Cortex of kidney (tissue), 1 donor: Measurements from ENCODE around the gene PLA2G6.

Experiments
- DNase-seq: peaks from one replicate; lab custom pipeline; 2025; lab: John Stamatoyannopoulos, UW

The PLA2G6 gene, protein sequence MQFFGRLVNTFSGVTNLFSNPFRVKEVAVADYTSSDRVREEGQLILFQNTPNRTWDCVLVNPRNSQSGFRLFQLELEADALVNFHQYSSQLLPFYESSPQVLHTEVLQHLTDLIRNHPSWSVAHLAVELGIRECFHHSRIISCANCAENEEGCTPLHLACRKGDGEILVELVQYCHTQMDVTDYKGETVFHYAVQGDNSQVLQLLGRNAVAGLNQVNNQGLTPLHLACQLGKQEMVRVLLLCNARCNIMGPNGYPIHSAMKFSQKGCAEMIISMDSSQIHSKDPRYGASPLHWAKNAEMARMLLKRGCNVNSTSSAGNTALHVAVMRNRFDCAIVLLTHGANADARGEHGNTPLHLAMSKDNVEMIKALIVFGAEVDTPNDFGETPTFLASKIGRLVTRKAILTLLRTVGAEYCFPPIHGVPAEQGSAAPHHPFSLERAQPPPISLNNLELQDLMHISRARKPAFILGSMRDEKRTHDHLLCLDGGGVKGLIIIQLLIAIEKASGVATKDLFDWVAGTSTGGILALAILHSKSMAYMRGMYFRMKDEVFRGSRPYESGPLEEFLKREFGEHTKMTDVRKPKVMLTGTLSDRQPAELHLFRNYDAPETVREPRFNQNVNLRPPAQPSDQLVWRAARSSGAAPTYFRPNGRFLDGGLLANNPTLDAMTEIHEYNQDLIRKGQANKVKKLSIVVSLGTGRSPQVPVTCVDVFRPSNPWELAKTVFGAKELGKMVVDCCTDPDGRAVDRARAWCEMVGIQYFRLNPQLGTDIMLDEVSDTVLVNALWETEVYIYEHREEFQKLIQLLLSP

DNA sequence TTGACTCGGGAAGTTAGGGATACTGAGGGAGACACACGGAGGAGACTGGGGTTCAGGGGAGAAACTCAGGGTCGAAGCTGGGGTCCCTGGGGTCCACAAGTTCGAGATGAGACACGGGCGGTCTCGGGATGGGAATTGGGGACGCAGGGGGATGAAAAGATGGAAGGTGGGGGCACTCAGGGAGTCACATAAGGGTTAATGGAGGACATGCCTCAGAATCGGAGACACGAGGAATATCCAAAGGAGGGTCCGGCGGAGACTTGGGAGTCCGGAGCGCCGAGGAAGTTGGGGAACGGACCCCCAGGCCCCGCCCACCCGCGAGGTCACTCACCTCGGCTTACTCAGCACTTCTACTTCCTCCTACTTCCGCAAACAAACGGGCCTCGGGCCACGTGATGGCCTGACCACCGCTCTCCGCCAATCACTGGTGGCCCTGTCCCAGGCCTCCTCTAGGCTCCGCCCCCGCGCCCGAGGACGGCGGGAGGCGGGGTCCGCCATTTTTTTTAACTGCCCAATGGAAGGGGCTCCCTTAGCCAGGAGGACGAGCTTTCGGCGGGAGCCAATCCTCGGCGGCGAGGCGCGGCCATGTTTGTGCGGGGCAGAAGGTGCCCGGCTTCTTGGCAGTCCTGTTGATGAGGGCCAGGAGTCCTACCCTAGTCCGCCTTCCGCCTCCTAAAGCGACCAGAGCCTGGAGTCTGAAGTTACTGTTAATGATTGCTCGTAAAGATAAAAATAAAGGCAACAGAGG, at the start of gene PLA2G6:
Gene PLA2G6 (minus strand): TSS at position 378 of the 748 bp plus-strand sequence. CDS start 12,404 bp downstream, outside the sequence.
- peak; percentile 79 for DNase-seq

DNA sequence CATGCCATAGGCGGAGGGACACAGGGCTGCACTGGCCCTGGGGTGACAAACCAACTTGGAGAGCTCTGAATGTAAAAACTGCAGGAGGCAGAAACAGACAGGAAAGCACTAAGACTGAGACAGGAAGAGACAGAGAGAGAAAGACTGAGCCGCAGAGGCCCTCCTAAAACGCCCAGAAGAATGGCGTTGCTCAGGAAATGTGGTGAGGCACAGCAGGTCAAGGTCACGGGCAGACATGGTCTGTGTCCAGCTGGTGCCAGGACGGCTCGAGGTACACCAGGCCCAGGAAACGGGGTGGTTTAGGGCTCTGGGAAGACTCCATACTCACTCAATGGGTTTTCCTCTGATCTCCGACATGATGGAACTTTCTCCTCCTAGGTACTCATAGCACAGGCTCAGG, 49.3 kb upstream of the PLA2G6 start:
- no peak for DNase-seq

DNA sequence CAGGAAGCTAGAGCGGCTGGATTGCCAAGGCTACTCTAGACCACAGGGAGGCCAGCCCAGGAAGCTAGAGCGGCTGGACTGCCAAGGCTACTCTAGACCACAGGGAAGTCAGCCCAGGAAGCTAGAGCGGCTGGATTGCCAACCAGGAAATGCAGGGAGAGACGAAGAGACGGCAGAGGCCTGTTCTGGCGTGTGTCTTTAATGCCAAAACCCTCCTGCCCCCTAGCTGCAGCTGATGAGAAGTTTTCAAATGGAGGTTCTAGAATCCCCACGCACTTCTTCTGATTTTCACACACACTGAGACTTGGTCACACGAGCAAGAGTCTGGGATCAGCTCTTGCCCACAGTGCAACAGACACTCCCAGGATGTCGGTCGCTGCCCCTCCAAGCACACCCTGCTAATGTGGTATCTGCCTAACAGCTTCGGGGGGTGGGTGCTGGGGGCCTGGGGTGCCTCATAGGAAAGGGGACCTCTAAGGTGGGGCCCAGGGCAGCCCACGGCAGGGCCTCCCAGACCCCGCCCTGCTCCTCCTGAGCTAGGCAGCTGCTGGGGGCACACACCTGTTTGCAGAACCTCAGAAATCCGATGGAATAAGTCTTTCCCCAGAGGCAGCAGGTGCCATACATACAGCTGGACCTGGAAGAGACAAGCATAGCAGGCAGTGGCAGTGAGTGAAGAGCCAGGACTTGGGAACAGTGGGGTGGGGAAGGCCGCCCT, 48.6 kb upstream of the PLA2G6 start:
- DNase-seq = no peak

DNA sequence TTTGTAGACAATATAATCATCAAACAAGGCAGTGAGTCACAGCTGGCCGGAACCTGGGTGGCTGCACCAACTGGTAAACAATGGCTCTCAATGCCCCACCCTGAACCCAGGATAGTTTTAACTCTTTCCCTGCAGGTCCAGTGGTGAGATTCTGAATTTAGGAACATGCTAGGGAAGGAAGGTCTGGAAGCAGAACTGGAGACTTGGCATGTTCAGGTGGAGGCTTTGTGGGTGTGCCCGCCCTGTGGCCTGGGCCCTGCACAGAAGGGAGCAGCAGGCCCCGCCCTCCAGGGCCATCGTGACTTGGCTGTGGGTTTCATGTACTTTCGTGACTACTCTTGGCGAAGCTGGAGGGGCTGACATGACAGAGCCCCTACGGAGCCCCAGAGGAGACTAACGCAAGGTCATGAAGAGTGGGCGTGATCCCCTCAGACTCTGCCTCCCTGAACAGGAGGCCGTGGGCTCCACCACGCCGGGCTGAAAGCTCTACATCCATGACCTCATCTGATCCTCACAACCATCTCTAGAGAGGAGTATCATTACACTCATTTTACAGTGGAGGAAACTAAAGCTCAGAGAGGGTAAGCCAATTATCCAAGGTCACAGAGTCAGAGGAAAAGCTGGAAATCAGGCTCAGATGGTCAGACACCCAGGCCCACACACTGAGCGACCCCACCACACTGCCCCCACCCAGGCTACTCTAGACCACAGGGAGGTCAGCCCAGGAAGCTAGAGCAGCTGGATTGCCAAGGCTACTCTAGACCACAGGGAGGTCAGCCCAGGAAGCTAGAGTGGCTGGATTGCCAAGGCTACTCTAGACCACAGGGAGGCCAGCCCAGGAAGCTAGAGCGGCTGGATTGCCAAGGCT, 47.5 kb upstream of the PLA2G6 start:
- DNase-seq = no peak

DNA sequence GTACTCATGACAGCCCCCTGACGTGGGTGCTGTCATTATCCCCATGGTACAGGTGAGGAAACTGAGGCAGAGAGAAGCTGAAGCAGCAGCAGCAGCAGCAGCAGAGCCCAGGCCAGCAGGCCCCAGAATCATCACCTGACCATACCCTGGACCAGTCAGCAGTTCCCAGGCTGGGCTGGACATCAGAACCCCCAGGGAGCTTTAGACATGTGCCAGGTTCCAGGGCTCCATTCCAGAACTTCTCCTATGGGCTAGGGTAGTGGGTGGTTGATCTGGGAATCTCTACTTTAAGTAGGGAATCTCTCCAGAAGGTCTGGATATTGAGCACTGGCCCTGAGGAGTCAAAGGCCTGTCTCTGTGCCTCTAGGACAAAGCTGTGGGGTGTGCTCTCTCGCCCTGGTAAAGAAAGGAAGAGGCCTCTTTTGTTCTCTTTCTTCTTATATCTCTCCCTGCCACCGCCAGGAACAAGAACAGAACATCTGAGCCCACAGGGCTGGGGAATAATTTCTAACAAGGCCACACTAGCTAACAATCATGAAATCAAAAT, 46.8 kb upstream of the PLA2G6 start:
- no peak for DNase-seq

DNA sequence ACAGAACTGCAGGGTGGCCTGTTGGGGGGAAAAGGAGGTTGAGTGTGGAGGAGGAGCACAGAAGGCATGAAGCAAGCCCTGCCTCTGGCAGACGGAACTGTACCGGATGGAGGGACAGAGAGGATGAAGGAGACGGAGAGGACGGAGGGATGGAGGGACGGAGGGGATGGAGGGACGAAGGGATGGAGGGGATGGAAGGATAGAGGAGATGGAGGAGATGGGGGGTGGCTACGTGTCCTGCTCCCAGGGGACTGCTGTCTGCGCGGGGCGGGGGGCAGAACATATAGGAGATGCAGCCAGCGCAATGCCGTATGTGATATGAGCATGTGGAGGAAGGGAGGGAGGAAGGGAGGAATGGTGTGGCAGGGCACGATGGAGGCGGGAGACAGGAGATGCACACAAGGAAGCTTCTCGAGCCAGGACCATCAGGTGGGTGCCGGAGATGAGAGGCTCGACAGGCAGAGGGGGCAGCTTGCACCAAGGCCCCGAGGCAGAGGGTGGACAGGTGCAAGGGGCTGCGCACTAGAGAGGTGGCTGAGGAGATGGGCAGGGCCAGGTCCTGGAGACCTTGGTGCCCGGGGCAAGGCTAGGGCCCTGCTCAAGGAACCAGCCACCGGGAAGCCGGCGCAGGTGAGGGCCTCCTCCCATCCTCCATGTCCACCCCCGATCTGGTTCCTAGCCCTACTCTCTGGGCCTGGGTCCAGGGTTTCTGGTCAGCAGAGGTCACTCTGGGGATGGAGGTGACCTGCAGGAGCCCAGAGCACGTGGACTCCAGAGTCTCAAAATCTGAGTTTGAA, 45.4 kb upstream of the PLA2G6 start:
- DNase-seq = no peak

DNA sequence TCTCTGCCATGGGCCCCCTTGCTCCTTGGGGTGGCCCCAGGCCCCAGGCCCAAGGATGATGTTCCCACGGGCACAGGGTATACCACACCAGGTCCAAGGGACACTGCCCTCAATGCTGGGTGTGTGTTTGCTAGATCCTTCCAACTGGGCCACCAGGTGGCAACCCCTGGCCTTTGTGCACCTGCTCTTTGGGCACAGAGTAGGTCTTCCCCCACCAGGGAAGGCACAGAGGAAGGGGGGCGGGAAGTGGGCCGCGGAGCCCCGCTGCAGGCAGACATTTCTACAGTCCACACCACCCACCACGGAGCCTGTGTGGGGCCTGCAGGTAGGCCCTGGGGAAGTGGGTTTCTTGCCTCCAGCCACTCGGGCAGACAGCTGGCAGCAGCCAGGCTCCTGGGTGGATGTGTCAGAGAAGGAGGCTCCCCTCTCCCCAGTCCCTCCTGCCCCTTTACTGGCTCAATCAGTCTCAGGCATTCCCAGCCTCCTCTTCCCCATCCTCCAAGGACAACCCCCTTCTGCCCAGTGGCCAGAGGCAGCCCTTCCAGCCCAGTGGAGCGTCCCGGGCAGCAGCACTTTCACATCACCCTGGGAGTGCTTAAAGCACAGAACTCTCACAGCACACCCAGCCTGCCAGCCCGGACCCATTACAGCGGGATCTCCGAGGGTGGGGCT, 41.8 kb upstream of the PLA2G6 start:
- no peak for DNase-seq

DNA sequence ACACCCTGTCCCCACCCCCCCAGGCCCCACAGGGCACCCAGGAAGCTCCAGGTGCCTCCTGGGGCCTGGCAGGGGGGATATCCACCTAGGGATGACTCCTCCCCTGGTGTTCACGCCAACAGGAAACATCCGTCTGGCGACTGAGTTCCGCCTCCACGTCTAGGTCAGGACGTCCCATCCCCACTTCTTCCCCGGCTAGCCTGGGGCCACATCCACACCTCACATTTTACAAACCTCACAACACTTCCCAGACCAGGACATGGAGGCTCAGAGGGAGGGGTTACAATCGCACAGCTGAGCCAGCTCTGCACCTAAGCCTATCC, 41.1 kb upstream of the PLA2G6 start:
- DNase-seq = no peak

DNA sequence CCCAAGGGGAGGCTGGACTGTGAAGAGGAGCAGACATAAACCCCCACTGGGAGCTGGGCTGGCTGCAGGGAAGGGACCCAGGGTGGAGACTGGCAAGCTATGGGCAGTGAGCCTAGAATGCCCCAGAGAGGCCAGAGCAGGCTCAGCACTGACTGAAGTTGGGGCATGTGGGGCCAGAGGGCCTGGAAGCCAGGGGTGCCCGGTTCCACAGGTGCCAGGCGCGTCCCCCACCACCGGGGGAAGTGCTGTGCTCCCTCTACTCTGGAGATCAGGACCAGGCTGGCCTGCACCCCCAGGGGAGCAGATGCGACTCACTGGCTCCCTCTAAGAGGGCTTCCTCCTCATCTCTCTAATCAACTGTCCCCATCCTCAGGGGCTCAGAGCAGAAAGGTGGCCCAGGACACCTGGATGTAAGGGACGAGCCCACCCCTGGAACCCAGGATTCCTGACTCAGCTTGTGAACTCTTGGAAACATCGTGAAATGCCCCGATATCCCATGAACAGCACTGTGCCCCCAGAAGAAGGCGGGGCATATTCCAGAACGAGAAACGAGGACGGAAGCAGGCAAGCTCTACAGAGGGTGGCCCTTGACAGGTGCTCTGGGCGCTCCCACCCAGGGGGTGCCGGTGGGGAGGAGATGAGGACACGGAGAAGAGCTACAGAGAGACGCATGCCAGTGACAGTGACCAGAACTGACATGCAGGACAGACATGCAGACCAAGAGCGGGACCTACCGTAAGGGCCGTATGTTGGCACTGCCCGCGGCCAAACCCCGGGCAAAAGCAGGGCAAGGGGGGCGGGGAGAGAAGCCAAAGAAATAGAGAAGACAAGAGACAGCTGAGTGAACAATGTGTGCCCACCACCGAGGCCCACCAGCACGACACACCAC, 40.5 kb upstream of the PLA2G6 start:
- DNase-seq = no peak

DNA sequence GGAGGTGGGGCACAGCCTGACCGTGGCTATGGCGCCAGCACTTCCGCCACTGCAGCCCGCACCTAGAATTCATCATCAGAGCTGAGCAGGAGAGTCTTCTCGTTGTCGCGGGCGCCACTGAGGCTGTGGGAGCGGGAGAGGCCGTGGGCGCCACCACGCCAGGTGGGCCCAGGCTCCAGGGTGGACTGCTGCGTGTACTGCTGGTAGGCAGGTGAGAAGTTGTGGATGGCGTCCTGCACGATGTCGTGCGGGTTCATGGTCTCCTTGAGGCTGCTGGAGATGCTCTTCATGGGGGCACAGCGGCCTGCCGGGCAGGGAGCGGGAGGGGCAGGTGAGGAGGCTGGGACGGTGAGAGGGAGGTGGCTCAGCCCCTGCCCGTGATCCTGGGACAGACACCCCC, 39.8 kb upstream of the PLA2G6 start:
- no peak for DNase-seq

DNA sequence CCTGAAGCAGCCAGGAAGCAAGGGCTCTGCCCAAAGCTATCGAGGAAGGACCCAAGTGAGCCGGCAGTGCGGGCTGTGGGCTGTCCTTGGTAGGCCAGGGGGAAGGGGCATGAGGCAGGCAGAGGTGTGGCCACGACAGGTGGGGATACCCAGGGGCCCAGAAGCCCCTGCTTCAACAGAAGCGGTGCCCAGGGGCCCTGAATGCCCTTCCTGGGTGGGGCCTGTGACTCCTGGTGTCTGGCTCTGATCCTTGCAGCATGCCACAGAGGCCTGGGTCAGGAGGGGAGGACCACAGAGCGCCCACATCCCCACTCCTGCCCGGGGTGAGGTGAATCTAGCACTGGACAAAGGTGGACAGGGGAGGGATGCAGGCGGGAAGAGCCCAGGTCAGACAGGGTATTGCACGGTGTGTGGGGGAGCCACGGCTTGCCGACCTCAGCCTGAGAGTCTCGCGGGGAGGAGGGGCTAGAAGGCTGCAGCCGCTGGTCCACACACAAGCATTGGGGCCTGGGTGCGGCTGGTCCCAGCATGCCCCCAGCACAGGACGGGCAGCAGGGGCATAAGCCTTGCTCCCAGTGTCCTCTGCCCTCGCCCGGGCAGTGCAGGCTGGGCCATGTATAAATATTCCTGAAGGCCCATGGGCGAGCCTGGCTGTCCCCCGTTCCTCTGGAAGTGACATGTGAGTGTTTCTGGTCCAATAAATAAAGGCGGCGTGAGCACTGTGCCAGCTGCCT, 39.2 kb upstream of the PLA2G6 start:
- no peak for DNase-seq

DNA sequence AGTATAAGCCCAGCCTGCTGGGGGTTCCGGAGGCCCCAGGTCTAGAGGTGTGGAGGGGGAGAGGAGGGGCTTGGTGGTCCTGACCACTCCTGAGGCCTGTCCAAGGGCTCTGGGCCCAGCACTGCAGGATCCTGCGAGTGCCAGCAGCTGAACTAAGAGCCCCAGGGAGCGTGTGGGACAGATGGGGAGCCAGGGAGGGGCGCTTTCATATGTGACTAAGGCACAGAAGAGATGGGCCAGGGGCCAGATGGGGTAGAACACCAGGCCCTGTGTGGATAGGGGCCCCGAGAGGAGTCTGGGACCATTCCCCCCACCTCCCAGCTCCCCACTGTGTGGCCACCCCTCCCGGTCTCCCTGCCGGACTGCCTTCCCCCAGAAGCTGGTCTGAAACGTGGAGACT, 38.5 kb upstream of the PLA2G6 start:
- no peak for DNase-seq

DNA sequence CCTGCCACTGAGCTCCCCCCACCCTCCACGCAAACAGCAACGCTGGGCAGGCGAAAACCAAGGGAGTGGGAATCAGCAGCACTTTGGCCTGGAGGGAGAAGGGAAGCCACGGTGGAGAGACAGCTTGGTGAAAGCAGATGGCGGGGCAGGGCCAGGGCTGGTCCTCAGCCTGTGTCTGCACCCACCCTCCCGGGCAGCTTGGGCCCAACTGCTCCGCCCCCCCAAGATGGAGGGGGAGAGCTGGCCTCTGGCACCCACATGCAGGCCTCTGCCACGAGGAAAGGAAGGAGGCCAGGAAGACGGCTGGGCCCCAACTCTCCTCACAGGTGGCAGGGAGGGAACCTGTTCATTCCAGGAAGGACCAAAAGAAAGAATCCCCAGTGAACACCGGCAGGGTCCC, 38.0 kb upstream of the PLA2G6 start:
- DNase-seq = no peak

DNA sequence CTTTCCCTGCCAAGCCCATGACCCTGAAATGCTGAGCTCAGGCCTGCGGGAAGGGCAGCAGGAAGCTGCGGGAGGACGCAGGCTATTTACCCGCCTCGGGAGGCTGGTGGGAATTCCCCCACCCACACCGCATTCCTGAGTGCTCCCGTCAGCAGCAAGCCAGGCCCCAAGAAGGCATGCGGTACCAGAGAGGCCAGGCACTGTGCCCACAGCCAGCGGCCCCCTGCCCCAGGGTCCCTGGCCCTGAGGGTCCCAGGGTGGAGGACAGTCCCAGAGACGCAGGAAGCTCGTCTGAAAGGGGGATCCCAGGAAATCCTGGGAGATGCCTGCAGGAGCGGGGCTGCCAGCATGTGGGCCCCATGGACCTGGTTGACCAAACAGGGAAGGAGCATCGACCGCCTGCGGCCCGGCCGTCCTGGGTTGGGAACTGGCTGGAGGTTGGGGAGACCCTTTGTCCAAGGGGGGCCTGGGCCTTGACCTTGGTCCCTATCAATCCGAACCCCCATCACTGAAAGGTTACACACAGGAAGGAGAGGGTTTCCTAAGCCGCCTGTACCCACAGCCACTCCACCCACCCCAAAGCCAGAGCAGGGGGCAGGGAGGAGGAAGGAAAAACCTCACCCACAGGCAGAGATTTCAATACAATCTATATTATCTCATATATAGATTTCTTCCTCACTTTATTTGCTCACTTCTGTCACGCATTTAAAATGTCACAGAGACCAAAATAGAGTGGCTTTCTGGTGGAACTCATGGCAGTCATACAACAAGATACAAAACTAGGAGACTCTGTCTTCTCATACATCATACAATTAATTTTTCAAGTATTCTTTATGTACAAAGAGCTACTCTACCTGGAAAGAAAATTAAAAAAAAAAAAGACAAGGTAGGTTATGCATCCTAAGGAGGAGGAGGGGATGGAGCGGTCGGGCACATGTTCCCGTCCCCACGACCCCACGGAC, 37.3 kb upstream of the PLA2G6 start:
- DNase-seq = no peak

DNA sequence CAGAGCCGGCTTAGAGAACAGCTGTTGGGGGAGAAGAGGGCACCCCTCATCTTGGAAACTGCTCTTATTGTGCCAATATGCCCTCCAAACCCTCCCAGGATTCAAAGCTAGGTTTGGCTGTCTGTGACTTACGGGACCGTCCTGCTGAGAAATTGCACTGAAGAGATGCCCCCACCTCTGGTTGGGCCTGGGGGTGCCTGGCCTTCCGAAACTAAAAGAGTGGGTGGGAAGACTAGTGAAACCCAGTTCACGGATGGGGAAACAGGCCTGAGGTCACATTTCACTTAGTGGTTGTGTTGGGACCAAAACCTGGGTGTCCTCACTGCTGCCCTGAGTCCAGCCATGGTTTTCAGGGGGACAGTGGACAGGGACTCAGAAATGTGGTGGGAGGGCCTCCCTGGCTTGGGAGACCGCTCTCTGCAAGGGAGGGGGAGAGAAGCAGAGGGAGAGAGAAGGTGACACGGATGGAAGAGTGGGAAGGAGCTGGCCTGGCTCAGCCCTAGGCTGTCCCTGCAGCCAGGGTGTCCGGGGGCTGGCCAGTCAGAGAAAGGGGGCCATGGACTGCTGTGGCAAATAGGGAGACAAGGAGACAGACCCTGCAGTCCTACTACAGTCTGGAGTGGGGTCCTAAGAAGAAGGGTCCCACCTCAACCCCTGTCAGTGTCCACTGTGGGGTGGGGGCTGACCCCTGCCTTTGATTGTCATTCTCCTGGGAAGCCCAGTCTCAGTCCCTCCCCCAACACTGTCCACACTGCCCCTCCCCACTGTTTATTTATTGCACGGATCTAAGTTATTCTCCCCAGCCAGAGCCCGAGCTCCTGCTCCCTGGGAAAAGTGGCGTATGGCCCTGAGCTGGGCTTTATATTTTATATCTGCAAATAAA, 33.8 kb upstream of the PLA2G6 start:
- no peak for DNase-seq
